ENCODE results near the gene FCER2.

DNA sequence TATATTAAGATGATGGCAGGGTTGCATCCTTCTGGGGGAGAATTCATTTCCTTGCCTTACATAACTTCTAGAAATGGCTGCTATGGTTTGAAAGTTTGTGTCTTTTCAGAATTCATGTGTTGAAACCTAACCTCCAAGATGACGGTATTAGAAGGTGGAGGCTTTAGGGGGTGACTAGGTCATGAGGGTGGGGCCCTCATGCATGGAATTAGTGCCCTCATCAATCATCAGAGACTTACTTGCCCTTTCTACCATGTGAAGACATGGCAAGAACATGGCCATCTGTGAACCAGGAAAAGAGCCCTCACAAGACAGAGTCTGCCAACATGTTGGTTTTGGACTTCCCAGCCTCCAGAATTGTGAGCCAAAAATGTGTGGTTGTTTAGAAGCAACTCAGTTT is 14.8 kb upstream of the FCER2 start:
- TF ChIP-seq TAF1 (IDR thresholded peaks at IDR 0.05; ENCODE audit: borderline replicate concordance, insufficient read depth, low read length) = no peak
- TF ChIP-seq, protein P1, sequence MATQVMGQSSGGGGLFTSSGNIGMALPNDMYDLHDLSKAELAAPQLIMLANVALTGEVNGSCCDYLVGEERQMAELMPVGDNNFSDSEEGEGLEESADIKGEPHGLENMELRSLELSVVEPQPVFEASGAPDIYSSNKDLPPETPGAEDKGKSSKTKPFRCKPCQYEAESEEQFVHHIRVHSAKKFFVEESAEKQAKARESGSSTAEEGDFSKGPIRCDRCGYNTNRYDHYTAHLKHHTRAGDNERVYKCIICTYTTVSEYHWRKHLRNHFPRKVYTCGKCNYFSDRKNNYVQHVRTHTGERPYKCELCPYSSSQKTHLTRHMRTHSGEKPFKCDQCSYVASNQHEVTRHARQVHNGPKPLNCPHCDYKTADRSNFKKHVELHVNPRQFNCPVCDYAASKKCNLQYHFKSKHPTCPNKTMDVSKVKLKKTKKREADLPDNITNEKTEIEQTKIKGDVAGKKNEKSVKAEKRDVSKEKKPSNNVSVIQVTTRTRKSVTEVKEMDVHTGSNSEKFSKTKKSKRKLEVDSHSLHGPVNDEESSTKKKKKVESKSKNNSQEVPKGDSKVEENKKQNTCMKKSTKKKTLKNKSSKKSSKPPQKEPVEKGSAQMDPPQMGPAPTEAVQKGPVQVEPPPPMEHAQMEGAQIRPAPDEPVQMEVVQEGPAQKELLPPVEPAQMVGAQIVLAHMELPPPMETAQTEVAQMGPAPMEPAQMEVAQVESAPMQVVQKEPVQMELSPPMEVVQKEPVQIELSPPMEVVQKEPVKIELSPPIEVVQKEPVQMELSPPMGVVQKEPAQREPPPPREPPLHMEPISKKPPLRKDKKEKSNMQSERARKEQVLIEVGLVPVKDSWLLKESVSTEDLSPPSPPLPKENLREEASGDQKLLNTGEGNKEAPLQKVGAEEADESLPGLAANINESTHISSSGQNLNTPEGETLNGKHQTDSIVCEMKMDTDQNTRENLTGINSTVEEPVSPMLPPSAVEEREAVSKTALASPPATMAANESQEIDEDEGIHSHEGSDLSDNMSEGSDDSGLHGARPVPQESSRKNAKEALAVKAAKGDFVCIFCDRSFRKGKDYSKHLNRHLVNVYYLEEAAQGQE (IDR thresholded peaks at IDR 0.05; ENCODE audit: insufficient read depth in 1 of 2, low read depth in 2 of 2, low read length in 2 of 2) = no peak

Measured in PFSK-1 (cell line).